NCI-H1694 treated with DMSO at 0.1 percent for 48 hours (cell line): ENCODE data around the gene RAI2.
"Not testable (repeated sequence)": the region's sequence is repeated elsewhere in the genome, so short reads cannot be mapped to it uniquely, and the experiment has no call there.

Experiments used
- DNase-seq: peaks from one replicate; lab custom pipeline; 2025; lab: John Stamatoyannopoulos, UW

The RAI2 gene

DNA sequence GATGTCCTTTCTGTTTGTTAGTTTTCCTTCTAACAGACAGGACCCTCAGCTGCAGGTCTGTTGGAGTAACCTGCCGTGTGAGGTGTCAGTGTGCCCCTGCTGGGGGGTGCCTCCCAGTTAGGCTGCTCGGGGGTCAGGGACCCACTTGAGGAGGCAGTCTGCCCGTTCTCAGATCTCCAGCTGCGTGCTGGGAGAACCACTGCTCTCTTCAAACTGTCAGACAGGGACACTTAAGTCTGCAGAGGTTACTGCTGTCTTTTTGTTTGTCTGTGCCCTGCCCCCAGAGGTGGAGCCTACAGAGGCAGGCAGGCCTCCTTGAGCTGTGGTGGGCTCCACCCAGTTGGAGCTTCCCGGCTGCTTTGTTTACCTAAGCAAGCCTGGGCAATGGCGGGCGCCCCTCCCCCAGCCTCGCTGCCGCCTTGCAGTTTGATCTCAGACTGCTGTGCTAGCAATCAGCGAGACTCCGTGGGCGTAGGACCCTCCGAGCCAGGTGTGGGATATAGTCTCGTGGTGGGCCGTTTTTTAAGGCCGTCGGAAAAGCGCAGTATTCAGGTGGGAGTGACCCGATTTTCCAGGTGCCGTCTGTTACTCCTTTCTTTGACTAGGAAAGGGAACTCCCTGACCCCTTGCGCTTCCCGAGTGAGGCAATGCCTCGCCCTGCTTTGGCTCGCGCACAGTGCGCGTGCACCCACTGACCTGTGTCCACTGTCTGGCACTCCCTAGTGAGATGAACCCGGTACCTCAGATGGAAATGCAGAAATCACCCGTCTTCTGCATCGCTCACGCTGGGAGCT is 74.3 kb downstream of the RAI2 start:
- DNase-seq = not testable (repeated sequence)

DNA sequence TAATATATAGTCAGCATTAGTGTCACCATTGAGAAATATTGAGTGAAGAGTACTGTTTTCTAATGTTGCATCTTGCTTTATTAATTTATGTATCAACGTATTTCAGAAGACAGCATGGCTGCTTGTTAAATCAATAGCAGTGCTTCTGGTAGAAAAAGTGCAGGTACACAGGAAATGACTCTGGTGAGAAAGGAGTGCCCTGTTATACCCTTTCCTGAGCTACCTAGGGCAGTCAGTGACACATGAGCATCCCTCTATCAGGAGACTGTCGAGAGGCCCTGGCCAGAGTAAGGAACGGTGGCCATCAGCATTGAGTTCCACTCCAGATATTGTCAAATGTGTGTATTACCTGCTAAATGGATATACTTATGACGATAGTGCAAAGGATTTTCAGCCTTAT is 81.7 kb downstream of the RAI2 start:
- DNase-seq = no peak

DNA sequence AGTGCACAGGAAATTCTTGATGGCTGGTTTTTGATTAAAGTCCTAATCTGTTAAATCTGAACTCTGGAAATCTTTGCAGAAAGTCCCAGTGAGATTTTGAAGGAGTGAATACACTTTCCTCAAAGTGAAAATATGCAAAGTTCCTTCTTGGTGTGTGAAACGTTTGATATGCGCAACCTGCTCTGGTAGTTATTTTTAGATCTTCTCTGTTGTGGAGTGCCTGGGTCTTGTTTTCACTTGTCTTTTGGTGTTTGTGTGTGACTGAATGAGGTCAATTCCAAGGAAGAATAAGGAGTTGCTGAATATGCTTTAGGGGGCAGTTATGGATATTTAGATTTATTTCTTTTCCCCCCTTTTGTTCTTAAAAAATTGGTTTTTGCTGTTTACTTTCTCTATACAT is 82.1 kb downstream of the RAI2 start:
- DNase-seq = no peak

DNA sequence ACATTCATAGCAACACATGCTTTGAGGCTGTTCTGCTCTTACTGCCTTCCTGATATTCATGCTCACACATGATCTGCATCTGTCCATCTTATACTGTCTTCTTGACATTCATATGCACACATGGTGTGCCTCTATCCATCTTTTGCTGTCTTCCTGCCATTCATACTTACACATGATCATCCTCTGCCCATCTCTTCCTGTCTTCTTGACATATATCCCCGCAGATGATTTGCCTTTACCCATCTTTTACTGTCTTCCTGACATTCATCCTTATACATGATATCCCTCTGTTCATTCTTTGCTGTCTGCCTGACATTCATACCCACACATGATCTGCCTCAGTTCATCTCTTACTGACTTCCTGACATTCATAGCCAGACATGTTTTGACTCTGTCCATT is 87.0 kb downstream of the RAI2 start:
- DNase-seq = no peak

DNA sequence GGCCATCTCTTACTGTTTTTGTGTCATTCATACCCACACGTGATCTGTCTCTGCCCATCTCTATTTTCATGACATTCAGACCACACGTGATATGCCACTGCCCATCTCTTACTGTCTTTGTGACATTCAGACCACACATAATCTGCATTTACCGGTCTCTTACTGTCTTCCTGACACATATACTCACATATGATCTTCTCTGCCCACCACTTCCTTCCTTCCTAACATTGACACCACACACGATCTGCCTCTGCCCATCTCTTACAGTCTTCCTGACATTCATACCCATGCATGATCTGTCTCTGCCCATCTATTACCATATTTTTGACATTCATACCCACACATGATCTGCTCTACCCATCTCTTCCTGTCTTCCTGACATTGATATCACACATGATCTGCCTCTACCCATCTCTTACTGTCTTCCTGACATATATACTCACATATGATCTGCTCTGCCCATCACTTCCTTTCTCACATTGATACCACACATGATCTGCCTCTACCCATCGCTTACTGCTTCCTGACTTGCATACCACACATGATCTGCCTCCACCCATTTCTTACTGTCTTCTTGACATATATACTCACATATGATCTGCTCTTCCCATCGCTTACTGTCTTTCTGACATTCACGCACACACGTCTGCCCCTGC is 87.7 kb downstream of the RAI2 start:
- DNase-seq = no peak

DNA sequence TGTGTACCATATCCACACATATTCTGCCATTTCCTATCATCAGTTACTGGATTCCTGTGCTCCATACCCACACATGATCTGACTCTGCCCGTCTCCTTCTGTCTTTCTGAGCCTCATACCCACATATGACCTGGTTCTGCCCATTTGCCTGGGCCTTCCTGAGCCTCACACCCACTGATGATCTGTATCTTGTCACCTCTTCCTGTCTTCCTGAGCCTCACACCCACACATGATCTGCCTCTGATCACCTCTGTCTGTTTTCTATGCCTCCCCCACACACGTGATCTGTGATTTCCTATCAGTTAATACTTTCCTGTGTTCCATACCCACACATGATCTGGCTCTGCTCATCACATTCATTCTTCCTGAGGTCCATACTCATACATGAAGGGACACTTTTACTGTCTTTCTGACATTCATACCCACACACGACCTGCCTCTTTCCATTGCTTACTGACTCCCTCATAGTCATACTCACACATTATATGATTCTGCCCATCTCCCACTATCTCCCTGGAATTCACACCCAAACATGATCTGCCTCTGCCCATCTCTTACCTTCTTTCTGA is 91.3 kb downstream of the RAI2 start:
- DNase-seq = no peak

DNA sequence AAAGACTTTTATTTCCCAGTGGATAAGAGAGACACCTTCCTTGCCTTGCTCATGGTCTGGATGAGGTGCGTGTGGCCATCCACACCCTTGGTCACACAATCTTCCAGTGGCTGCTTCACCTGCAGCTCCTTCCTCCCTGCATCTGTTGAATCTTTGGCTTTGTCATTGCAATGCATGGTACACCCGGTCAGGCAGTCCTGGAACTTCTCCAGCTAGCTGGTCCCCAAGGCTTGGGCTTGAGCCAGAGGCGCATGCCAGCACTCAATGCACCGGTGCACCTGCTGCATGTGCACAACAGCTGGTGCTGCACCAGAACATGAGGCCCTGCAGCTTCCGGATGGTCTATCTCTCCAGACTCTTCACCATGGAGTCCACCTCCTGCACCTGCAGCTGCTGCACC is 92.1 kb downstream of the RAI2 start:
- no peak for DNase-seq

DNA sequence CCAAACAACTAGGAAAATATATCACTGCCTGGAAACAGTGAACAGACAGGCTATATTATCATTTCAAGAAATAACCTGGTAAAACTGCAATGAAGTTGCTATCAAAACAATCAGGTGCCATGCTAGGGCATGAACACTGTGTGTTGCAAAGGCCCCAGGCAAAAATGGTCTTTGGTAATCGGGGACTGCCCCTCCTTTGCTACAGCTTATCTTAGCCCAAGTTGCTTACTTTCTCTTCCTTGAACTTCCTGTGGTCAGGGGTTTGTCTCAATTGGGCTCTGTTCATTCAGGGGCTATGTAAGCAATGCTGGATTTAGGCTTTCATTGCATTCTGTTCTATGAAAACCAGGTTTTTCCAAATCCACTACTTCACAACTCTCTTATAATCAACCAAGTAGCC is 93.4 kb downstream of the RAI2 start:
- no peak for DNase-seq

DNA sequence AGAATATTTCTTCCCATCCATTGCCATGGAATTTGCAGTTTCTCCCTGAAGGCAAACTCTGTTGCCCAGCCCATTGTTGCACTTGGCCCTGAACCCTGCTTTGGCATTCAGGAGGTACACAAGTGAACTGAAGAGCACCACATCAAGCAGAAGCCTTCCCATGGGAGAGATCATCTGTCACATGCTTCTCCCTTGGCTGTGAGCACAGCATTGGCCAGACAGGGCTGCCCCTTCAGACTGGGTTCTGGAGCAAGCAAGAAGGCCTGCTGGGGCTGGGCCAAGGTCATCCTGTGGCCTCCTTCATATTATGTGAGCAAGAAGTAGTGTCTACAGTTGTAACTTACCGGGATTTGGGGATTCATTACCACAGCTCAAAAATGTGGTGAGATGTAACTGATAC is 101.1 kb downstream of the RAI2 start:
- no peak for DNase-seq

DNA sequence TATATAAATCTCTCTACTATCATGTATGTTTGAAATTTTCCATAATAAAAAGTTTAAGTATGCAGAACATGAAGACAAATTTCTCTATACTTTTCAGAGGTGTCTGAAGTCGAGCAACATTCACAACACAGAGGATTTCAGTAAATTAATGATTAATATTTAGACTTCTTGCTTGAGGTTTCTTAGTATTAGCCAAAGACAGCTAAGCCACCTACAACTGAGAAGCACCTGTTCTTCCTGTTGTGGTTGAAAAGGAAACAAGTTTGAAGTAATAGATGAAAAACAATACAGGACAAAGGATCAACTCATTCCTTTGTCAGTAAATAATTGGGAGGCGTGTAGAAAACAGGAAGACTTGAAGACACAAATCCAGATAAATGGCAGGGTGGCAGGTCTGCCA is 102.7 kb downstream of the RAI2 start:
- DNase-seq = no peak

DNA sequence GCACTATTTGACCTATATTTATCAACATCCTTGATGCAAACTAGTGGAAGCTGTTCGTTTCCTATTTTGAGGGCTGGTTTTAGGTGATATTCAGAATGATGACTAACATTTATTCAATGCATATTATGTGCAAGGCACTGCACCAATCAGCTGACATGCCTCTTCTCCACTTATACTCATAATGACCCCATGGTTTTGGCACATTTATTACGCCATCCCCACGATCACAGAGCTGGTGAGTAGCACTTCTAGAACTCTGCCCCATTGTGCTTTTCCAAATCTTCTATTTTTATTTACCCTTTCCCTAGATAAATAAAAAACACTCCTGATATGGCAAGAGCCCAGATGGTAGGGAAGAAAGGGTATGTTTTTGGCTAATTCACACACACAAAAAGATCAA is 110.7 kb downstream of the RAI2 start:
- no peak for DNase-seq
